GM12864 (cell line): ENCODE results near the gene NTRK3.

ENCODE experiments used
- DNase-seq: peaks from one replicate; pipeline ENCODE4 v3.0.0-alpha.2; 2011; ENCODE audit warnings: low read depth
- H3K4me3 ChIP-seq: 2 replicates; pipeline ENCODE4 v1.5.1; 2011; ENCODE audit warnings: mild to moderate bottlenecking, low read depth, low read length, control low read depth
- CTCF ChIP-seq: IDR thresholded peaks from 2 replicates; pipeline ENCODE4 v1.5.1; 2011; ENCODE audit warnings: low read depth, mild to moderate bottlenecking, moderate library complexity, low read length, control low read depth, inconsistent platforms; ENCODE audit errors: missing control alignments

NTRK3 gene

GRCh38 chr15:88242586-88243555 is 13.7 kb downstream of the NTRK3 start:
- no peak for TF ChIP-seq CTCF
- H3K4me3 ChIP-seq: no peak overlapping the region
- no peak for DNase-seq

GRCh38 chr15:88241461-88241860 is 15.1 kb downstream of the NTRK3 start:
- TF ChIP-seq CTCF: no peak
- H3K4me3 ChIP-seq: no peak overlapping the region
- no peak for DNase-seq

GRCh38 chr15:88241060-88241459 is 15.5 kb downstream of the NTRK3 start:
- no peak for TF ChIP-seq CTCF
- no peak for DNase-seq
- no peak overlapping the region for H3K4me3 ChIP-seq

GRCh38 chr15:88239594-88239993 is 16.9 kb downstream of the NTRK3 start:
- DNase-seq: no peak
- no peak for TF ChIP-seq CTCF
- no peak overlapping the region for H3K4me3 ChIP-seq

- no peak overlapping the region for H3K4me3 ChIP-seq
- no peak for DNase-seq
- TF ChIP-seq CTCF: no peak
These were observed 17.7 kb downstream of the NTRK3 start for GRCh38 chr15:88238618-88239430.

- no peak for DNase-seq
- H3K4me3 ChIP-seq: no peak overlapping the region
- TF ChIP-seq CTCF: no peak
These were observed 21.8 kb downstream of the NTRK3 start for GRCh38 chr15:88234711-88235110.
